Breast epithelium (tissue), 3 donors: ENCODE measurements around the gene GSTCD.
A peak's percentile ranks its signal among the peaks of the same experiment; 100 is the strongest.

Experiments
- POLR2A ChIP-seq: fragments of 450-650 bp; IDR thresholded peaks from one replicate; pipeline ENCODE4 v1.6.1; 2016; ENCODE audit warnings: antibody characterized with exemption, mild to moderate bottlenecking, moderate library complexity
- TF ChIP-seq, protein P1 (sequence below), 3 donors: fragments of 450-650 bp; IDR thresholded peaks; one replicate each; pipeline ENCODE4 v1.5.1; 2016 to 2017; ENCODE audit warnings: antibody characterized with exemption in 3 of 3, mild to moderate bottlenecking in 3 of 3, moderate library complexity in 3 of 3

DNA sequence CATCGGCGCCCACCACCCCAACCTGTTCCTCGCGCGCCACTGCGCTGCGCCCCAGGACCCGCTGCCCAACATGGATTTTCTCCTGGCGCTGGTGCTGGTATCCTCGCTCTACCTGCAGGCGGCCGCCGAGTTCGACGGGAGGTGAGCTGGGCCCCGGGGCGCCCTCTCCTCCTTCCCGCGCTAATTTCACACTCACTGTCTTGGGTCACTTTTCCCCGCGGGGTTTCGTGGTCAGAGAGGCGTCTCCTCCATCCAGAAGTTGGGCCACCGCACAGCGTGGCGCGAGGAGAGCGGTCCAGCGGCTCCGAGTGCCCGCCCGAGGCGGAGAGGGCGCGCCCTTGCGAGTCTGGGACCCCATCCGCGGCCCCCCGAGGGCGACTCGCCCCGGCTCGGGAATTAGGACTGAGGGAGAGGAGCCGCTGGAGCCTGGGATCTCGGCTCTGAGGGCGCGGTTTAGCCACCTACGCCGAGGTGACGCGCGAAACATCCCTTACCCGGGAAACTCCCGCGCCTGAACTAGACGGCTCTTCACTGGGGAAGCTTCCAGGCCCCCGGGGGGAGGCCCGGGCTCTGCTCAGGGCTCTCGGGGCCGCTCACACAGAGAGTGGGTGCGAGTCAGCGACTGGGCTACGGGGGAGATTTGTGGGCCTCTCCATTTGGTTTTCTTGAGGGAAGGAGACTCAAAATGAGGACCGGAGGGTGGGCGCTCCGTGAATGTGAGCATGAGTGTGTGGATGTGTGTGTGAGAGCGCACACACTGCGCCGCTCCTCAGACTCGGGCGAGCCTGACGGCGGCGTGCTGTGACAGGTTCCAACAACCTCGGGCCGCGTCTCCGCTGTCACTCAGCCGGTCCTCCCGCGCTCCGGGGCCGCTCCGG lies 187.2 kb downstream of the GSTCD start:
- TF ChIP-seq, protein P1, sequence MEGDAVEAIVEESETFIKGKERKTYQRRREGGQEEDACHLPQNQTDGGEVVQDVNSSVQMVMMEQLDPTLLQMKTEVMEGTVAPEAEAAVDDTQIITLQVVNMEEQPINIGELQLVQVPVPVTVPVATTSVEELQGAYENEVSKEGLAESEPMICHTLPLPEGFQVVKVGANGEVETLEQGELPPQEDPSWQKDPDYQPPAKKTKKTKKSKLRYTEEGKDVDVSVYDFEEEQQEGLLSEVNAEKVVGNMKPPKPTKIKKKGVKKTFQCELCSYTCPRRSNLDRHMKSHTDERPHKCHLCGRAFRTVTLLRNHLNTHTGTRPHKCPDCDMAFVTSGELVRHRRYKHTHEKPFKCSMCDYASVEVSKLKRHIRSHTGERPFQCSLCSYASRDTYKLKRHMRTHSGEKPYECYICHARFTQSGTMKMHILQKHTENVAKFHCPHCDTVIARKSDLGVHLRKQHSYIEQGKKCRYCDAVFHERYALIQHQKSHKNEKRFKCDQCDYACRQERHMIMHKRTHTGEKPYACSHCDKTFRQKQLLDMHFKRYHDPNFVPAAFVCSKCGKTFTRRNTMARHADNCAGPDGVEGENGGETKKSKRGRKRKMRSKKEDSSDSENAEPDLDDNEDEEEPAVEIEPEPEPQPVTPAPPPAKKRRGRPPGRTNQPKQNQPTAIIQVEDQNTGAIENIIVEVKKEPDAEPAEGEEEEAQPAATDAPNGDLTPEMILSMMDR (IDR thresholded peaks at IDR 0.05): peak in 2 of 3 donors; percentile 27 to 37
- TF ChIP-seq POLR2A: no peak
